HUES6 (cell line): ENCODE results near the gene KRTAP5-9.

ENCODE experiments used
- H3K27ac ChIP-seq: 2 replicates; pipeline ENCODE4 v1.7.0; 2013; ENCODE audit warnings: low read depth, mild to moderate bottlenecking, low read length, inconsistent platforms
- H3K27me3 ChIP-seq: 2 replicates; pipeline ENCODE4 v1.6.1; 2013; ENCODE audit warnings: low read length; ENCODE audit not compliant: control insufficient read depth, insufficient read depth
- H3K36me3 ChIP-seq: 2 replicates; pipeline ENCODE4 v1.6.1; 2013; ENCODE audit warnings: low read length; ENCODE audit not compliant: control insufficient read depth, insufficient read depth
- H3K4me1 ChIP-seq: 2 replicates; pipeline ENCODE4 v1.6.1; 2013; ENCODE audit warnings: low read length; ENCODE audit not compliant: control insufficient read depth, insufficient read depth
- H3K4me3 ChIP-seq: 2 replicates; pipeline ENCODE4 v1.5.1; 2013; ENCODE audit warnings: low read depth, low read length
- H3K9ac ChIP-seq: one replicate; pipeline ENCODE4 v1.6.1; 2013; ENCODE audit warnings: mild to moderate bottlenecking, low read length
- H3K9me3 ChIP-seq: 2 replicates; pipeline ENCODE4 v1.6.1; 2013; ENCODE audit warnings: low read depth, low read length; ENCODE audit not compliant: control insufficient read depth, insufficient read depth

Gene KRTAP5-9, protein sequence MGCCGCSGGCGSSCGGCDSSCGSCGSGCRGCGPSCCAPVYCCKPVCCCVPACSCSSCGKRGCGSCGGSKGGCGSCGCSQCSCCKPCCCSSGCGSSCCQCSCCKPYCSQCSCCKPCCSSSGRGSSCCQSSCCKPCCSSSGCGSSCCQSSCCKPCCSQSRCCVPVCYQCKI

DNA sequence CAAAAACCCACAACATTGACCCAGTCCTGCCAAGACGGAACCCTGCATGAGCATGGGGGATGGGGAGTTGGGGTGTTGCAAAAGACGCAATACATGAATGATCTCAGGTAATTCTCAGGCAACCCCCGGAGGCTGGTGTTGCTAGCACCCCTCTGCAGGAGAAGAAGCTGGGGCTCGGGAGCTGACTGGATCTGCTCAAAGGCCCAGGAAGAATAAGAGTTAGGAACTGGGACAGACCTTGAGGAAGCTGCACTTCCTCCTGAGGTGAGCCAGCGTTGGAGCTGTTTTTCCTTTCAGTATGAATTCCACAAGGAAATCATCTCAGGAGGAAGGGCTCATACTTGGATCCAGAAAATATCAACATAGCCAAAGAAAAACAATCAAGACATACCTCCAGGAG is at the start of gene KRTAP5-9:
Gene KRTAP5-9, plus strand, starts transcription at position 301 of the 400 bp plus-strand sequence. CDS start 238 bp downstream, outside the sequence.
- Histone ChIP-seq H3K27me3 (0 out of 2 replicates have a peak, but pooled peaks cover 2% of the 10 kb centered on the region), H3K4me3 (no peak within 1 kb of the TSS), H3K27ac (no peak within 1 kb of the TSS), H3K36me3 (no peaks in the 10 kb centered on the region), H3K4me1 (peaks cover 4% of the 10 kb centered on the region; the same call in 1 of the 2 replicates), H3K9ac (no peak within 1 kb of the TSS), H3K9me3 (peaks cover 16% of the 10 kb centered on the region; the same call in 1 of the 2 replicates)

DNA sequence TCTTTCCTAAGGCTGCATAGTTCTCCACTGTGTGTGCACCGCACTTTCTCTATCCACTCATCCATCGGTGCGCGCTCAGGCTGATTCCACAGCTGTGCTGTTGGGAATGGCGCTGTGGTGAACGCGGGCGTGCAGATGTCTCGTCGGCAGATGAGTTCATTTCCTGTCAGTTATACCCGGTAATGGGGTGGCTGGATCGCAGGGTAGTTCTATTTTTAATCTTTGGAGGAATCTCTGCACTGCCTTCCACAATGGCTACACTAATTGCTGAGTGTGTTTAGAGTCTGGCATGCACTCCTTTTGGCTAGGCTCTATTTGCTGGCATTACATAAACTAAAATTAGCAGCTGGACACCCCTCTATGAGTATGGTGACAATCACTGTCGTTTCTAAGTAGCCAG is 49.1 kb upstream of the KRTAP5-9 start:
- Histone ChIP-seq H3K27me3 (no peaks in the 10 kb centered on the region), H3K9me3 (peaks cover 7% of the 10 kb centered on the region; the same call in 1 of the 2 replicates), H3K36me3 (peaks cover 62% of the 10 kb centered on the region), H3K9ac (no peak overlapping the region), H3K4me1 (peaks cover 7% of the 10 kb centered on the region; the same call in 1 of the 2 replicates), H3K4me3 (no peak overlapping the region), H3K27ac (no peak overlapping the region)

DNA sequence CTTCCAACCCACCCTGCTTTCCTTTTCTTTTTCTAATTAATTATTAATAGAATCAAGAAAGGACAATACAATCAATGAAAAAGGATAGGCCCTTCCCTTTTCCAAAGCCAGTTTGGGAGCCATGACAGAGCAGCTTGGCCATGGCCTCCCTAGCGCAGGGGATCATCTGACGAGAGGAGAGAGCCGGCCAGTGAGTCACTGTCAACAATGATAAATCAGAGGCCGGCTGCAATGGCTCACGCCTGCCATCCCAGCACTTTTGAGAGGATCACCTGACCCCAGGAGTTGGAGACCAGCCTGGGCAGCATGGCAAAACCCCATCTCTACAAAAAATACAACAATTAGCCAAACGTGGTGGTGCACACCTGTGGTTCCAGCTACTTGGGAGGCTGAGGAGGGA is 48.7 kb upstream of the KRTAP5-9 start:
- no peak overlapping the region for H3K9ac ChIP-seq
- no peak overlapping the region for H3K4me3 ChIP-seq
- H3K27ac ChIP-seq: no peak overlapping the region
- H3K4me1 ChIP-seq: peaks cover 11% of the 10 kb centered on the region; the same call in 1 of the 2 replicates
- no peaks in the 10 kb centered on the region for H3K27me3 ChIP-seq
- H3K36me3 ChIP-seq: peaks cover 59% of the 10 kb centered on the region
- H3K9me3 ChIP-seq: peaks cover 7% of the 10 kb centered on the region; the same call in 1 of the 2 replicates

DNA sequence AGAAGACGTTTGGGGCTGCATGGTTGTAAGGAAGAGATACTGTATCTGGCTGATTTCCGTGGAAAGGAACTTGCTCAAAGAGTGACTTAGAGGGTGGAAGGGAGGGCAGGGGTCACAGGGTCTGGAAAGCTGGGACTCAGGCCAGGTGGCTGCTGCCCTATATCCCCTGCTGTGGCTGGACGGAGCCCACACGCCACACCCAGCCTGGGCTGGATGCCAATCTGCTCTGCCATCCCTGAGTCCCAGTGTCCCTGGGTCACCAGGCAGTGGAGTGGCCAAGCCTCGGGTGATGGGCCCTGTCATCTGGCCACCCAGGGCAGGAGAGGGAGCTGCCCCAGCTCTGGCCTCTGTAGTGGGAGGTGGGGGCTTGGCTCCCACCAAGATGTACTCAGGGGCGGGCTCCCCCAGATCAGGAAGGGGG is 47.6 kb upstream of the KRTAP5-9 start:
- H3K9me3 ChIP-seq: peaks cover 7% of the 10 kb centered on the region; the same call in 1 of the 2 replicates
- H3K27ac ChIP-seq: no peak overlapping the region
- peaks cover 53% of the 10 kb centered on the region for H3K36me3 ChIP-seq
- H3K4me3 ChIP-seq: no peak overlapping the region
- peaks cover 21% of the 10 kb centered on the region; the same call in 1 of the 2 replicates for H3K4me1 ChIP-seq
- H3K9ac ChIP-seq: no peak overlapping the region
- no peaks in the 10 kb centered on the region for H3K27me3 ChIP-seq

DNA sequence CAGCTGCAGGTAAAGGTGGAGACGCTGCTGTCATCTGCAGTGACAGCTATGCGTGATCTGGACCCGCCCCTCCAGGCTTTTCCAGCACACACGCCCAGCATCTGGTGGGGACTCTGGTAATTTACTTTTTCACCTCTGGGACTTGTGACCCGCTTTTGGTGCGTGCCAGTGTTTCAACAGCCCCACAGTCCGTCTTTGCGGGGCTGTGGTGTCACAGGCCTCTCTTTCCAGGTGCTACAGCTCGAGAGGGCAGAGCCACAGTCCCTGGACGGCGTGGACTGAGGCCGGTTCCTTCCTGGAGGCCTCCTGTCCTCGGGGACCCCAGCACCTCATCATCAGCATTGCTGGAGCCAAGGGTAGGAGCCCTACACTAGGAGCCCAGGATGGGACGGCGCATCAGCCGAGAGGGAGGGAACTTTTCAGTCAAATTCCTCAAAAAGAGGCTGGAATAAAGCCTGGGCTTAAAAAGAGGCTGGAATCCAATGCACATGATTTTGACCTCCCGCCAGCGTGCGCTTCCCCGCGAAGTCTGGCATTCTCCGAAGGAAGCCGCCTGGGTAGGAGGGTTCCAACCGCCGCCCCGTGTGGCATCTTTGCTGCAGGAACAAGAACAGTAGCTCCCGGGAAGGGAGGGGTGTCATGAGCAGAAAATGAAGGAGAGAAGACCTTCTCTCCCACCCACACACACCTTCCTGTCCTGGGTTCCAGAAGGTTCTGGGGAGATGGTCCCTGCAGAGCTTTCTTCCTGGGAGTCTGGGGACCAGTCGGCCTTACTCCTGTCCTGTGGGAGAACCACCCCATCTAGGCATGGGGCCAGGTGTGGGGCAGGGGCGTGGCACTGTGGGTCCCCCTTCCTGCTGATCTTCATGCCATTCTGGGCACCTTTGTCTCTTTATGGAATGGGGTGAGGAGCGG is 46.9 kb upstream of the KRTAP5-9 start:
- peaks cover 28% of the 10 kb centered on the region; the same call in 1 of the 2 replicates for H3K4me1 ChIP-seq
- H3K36me3 ChIP-seq: peaks cover 46% of the 10 kb centered on the region
- H3K4me3 ChIP-seq: no peak overlapping the region
- no peaks in the 10 kb centered on the region for H3K27me3 ChIP-seq
- H3K27ac ChIP-seq: no peak overlapping the region
- no peak overlapping the region for H3K9ac ChIP-seq
- H3K9me3 ChIP-seq: peaks cover 7% of the 10 kb centered on the region; the same call in 1 of the 2 replicates

DNA sequence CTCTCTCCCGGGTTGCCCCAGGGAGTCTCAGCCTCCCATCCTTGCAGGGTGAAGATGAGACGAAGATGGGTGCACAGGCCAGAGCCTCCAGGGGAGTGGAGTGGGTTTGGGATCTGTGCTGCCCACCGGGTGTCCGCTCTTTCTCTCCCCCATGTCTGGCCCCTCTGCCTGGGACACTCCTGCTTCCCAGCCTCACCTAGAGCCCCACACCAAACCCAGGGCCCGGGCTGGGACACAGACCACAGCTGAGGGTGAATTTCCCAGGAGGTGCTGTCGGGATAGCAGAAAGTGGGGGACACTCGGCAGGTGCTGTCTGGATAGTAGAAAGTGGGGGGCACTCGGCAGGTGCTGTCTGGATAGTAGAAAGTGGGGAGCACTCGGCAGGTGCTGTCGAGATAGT is 46.2 kb upstream of the KRTAP5-9 start:
- Histone ChIP-seq H3K9me3 (peaks cover 11% of the 10 kb centered on the region), H3K36me3 (peaks cover 40% of the 10 kb centered on the region), H3K27me3 (no peaks in the 10 kb centered on the region), H3K9ac (no peak overlapping the region), H3K4me1 (peaks cover 29% of the 10 kb centered on the region; the same call in 1 of the 2 replicates), H3K27ac (no peak overlapping the region), H3K4me3 (no peak overlapping the region)

DNA sequence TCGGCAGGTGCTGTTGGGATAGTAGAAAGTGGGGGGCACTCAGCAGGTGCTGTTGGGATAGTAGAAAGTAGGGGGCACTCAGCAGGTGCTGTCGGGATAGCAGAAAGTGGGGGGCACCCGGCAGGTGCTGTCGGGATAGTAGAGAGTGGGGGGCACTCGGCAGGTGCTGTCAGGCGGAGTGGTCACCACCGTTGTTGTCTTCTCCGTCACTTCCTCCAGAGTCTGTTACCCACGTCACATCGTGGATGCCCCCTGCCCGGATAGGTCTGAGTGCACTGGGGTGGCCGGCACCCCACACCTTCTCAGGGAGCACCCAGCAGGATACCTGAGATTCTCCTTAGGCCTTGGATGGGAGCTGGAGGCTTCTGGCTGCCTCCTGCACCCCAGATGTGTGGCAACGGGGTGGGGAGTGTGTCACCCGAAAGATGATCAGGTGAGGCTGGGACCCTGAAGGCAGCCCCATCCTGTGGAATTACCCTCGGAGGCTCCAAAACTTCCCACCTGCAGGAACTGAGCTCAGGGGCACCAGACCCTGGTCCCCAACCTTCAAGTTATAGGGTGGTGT is 45.3 kb upstream of the KRTAP5-9 start:
- Histone ChIP-seq H3K9ac (no peak overlapping the region), H3K27ac (no peak overlapping the region), H3K27me3 (no peaks in the 10 kb centered on the region), H3K4me1 (peaks cover 29% of the 10 kb centered on the region; the same call in 1 of the 2 replicates), H3K9me3 (peaks cover 18% of the 10 kb centered on the region), H3K36me3 (peaks cover 32% of the 10 kb centered on the region), H3K4me3 (no peak overlapping the region)

DNA sequence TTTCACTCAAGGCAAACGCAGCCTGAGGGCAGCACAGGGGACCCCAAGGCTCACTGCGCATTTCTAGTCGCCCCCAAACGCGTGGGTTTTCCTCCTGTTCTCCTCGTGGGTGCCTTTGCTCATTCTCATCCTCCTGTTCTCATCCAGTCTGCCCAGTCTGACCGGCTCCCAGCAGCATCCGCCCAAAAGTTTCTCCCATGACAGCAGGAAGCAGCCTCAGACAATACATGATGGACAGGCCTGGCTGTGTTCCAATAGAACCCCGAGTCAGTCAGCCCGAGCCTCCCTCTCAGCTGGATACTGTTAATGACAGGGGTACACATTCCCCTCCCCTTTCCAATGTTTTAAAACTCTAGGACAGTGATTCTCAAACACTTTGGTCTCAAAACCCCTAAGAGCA is 43.7 kb upstream of the KRTAP5-9 start:
- Histone ChIP-seq H3K9me3 (peaks cover 34% of the 10 kb centered on the region), H3K36me3 (peaks cover 20% of the 10 kb centered on the region), H3K4me1 (peaks cover 29% of the 10 kb centered on the region; the same call in 1 of the 2 replicates), H3K27ac (peak overlapping the region; percentile 90; the same call in 1 of the 2 replicates), H3K4me3 (no peak overlapping the region), H3K9ac (no peak overlapping the region), H3K27me3 (no peaks in the 10 kb centered on the region)

DNA sequence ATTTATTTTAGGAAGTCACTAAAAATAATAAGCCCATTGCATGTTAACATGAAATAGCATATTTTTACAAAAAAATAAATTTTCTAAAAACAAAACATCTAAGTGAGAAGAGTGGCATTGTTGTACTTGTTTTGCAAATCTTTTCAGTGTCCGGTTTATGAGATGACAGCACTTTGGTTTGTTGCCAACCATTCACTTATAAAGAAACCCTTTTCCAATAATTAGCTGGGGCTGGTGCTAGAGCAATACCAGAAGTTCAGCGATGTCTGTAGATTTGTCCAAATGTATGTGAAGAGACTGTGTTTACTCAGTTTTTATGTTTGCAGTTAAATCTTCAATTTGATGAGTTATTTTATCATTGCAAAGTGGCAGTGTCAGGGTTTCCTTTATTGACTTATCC is 43.2 kb upstream of the KRTAP5-9 start:
- Histone ChIP-seq H3K27ac (peak overlapping the region; percentile 90; the same call in 1 of the 2 replicates), H3K9ac (peak overlapping the region; percentile 37), H3K9me3 (peaks cover 38% of the 10 kb centered on the region), H3K27me3 (no peaks in the 10 kb centered on the region), H3K4me1 (peaks cover 29% of the 10 kb centered on the region; the same call in 1 of the 2 replicates), H3K4me3 (no peak overlapping the region), H3K36me3 (peaks cover 15% of the 10 kb centered on the region)

DNA sequence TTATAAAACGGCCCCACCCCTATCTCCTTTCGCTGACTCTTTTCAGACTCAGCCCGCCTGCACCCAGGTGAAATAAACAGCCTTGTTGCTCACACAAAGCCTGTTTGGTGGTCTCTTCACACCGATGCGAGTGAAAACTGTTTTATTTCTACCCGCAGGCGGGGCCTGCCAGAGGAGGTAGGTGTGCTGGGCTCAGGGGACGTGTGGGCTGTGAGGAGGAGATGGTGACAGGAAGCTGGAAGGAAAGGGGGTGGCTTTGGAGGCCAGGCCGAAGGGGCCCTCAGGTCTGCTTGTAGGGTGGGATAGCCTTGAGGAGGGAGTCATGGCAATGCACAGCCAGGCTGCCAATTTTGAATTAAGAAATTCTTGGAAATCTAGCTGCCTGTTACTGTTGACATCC is 42.4 kb upstream of the KRTAP5-9 start:
- Histone ChIP-seq H3K4me3 (no peak overlapping the region; the same call in 1 of the 2 replicates), H3K9me3 (peaks cover 46% of the 10 kb centered on the region), H3K4me1 (peaks cover 29% of the 10 kb centered on the region; the same call in 1 of the 2 replicates), H3K9ac (peak overlapping the region; percentile 55), H3K36me3 (peaks cover 10% of the 10 kb centered on the region; the same call in 1 of the 2 replicates), H3K27ac (peak overlapping the region; percentile 61; the same call in 1 of the 2 replicates), H3K27me3 (no peaks in the 10 kb centered on the region)
